Esophagus muscularis mucosa (tissue), 3 donors: ENCODE data around the gene RHOBTB1.

ENCODE experiments used
- CTCF ChIP-seq, 3 experiments: fragments of 200-600 bp in 2 of 3; fragments of 450-650 bp in 1 of 3; sonication (generic) in 2 of 3; IDR thresholded peaks; one replicate each; pipeline ENCODE4 v1.5.1; 2017 to 2019; ENCODE audit warnings: antibody characterized with exemption in 3 of 3, mild to moderate bottlenecking in 2 of 3, moderate library complexity in 1 of 3
- EP300 ChIP-seq: sonication (generic); formaldehyde crosslinking; IDR thresholded peaks from one replicate; pipeline ENCODE4 v1.6.1; 2017; ENCODE audit warnings: antibody characterized with exemption

- TF ChIP-seq CTCF (IDR thresholded peaks at IDR 0.05) = no peak
- no peak for TF ChIP-seq EP300
These were observed 109.6 kb downstream of the RHOBTB1 start for GRCh38 chr10:60834401-60834800.
